ENCODE results near the gene LGALSL.
"Not testable (repeated sequence)": the region's sequence is repeated elsewhere in the genome, so short reads cannot be mapped to it uniquely, and the experiment has no call there.

The LGALSL gene

DNA sequence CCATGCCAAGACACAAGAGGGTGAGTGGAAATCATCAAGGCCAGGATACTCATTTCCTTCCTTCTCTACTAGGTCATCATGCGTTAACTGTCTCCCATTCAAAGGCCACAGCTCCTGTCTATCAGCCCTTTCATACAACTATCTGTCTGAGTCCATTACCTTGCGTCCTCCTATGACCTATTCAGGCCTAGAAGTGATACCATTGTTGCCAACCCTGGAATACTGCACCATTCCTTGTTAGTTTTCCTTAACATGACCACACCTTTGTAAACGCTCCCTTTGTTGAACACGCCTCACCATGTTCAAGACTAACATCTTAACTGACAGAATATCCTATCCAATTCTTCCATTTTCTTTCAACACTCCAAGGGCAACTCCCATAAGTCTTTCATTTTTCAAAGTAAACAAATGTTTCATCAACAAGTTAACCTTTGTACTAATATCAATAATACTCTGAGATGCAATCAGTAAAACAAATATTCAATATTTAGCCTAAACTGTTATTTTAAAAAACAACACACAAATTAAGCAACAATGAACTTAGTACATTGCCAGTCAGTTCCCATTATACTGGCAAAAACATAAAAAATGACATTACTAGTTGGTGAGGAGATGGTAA lies 19.8 kb upstream of the LGALSL start:
- Histone ChIP-seq H3K27ac (no peak overlapping the region), H3K27me3 (ENCODE audit: insufficient read depth, low read depth, severe bottlenecking) (peaks cover 4% of the 10 kb centered on the region), H3K4me3 (ENCODE audit: low read depth, low read length) (no peak overlapping the region), H3K9me3 (ENCODE audit: severe bottlenecking) (no peaks in the 10 kb centered on the region), H3K36me3 (no peaks in the 10 kb centered on the region)
- DNase-seq, result no peak
- TF ChIP-seq, protein P1, sequence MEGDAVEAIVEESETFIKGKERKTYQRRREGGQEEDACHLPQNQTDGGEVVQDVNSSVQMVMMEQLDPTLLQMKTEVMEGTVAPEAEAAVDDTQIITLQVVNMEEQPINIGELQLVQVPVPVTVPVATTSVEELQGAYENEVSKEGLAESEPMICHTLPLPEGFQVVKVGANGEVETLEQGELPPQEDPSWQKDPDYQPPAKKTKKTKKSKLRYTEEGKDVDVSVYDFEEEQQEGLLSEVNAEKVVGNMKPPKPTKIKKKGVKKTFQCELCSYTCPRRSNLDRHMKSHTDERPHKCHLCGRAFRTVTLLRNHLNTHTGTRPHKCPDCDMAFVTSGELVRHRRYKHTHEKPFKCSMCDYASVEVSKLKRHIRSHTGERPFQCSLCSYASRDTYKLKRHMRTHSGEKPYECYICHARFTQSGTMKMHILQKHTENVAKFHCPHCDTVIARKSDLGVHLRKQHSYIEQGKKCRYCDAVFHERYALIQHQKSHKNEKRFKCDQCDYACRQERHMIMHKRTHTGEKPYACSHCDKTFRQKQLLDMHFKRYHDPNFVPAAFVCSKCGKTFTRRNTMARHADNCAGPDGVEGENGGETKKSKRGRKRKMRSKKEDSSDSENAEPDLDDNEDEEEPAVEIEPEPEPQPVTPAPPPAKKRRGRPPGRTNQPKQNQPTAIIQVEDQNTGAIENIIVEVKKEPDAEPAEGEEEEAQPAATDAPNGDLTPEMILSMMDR (IDR thresholded peaks at IDR 0.05; ENCODE audit: low read depth, low read length), result no peak

DNA sequence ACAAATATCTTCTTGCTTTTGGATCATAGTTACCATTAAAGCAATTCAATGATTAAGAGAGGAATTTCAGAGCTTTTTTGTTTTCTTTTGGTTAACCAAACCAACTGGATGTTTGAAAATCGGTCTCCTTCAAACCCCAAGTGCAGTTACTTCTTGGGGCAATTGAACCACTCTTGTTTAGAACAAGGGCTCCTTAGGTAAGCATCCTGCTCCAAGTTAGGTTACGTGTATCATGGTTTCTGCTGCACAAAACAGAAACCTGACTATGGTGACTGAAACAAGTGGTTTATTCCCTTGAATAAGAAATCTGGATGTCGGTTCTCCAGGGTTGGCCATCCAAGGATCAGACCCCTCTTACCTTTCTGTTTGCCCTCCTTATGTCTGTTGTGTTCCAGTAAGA lies 16.1 kb upstream of the LGALSL start:
- H3K27ac ChIP-seq, result no peak overlapping the region
- H3K4me3 ChIP-seq (ENCODE audit: low read depth, low read length), result no peak overlapping the region
- H3K36me3 ChIP-seq, result no peaks in the 10 kb centered on the region
- DNase-seq, result no peak
- no peaks in the 10 kb centered on the region for H3K9me3 ChIP-seq (ENCODE audit: severe bottlenecking)
- TF ChIP-seq, protein P1 (IDR thresholded peaks at IDR 0.05; ENCODE audit: low read depth, low read length), result no peak
- H3K27me3 ChIP-seq (ENCODE audit: insufficient read depth, low read depth, severe bottlenecking), result peaks cover 7% of the 10 kb centered on the region

DNA sequence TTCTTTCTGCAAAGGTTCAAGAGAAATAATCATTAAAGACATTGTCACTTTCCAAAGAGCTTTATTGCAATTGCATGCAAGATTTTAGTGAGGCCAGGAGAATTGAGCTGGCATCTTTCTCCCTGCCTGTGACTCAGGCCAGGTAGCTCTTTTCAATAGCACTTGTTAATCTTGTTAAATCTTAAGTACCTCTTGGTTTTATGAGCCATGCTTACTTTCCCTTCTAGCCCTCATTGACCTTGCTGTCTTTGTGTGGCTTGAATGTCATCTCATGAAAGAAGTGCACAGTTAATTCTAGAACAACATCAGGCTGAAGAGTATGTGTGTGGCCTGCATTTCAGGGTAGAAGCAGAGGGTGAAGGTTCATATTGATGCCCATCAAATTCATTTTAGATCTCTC lies 14.8 kb upstream of the LGALSL start:
- H3K36me3 ChIP-seq, result no peaks in the 10 kb centered on the region
- no peaks in the 10 kb centered on the region for H3K9me3 ChIP-seq (ENCODE audit: severe bottlenecking)
- H3K27me3 ChIP-seq (ENCODE audit: insufficient read depth, low read depth, severe bottlenecking), result peaks cover 7% of the 10 kb centered on the region
- no peak overlapping the region for H3K4me3 ChIP-seq (ENCODE audit: low read depth, low read length)
- DNase-seq, result no peak
- no peak overlapping the region for H3K27ac ChIP-seq
- TF ChIP-seq, protein P1 (IDR thresholded peaks at IDR 0.05; ENCODE audit: low read depth, low read length), result no peak

DNA sequence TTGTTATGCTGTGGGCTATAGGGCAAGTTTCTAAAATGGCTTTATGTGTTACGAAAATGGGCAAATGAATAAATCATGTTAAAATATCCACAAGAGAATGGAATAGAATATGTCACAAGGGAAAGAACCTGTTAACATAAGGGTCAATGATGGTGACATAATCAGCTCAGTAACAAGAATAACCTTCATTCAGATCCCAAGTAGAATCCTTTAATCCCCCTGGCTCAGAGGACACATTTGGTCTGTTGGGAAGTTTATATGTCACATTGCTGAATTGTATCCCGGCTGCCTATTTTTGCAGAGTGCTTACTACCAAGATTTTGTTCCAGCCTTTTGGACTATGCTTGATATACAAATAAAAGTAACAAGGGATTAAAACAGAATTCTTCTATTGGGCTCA lies 13.1 kb upstream of the LGALSL start:
- Histone ChIP-seq H3K36me3 (no peaks in the 10 kb centered on the region), H3K9me3 (ENCODE audit: severe bottlenecking) (no peaks in the 10 kb centered on the region), H3K4me3 (ENCODE audit: low read depth, low read length) (no peak overlapping the region), H3K27ac (no peak overlapping the region), H3K27me3 (ENCODE audit: insufficient read depth, low read depth, severe bottlenecking) (peaks cover 7% of the 10 kb centered on the region)
- peak; percentile 40 for DNase-seq
- TF ChIP-seq, protein P1 (IDR thresholded peaks at IDR 0.05; ENCODE audit: low read depth, low read length), result no peak

DNA sequence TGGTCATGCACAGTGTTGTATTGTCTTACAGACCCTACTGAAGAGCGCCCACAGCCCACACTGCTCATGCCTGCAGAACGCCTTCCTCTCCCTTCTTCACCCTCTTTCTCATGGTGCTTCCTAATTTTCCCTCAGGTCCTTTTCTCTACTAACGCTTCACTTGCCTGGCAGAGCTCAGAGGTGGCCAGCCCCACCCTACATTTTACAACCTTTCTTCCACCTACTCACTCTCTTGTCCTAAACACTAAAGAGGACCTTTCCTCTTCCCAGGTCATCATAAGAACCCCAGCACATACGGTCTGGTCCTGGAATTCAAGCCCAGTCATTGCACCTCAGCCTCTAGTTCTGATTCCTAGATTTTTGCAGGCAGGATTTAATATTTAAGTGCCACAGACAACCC lies 11.7 kb upstream of the LGALSL start:
- no peaks in the 10 kb centered on the region for H3K9me3 ChIP-seq (ENCODE audit: severe bottlenecking)
- no peak for DNase-seq
- H3K36me3 ChIP-seq, result no peaks in the 10 kb centered on the region
- TF ChIP-seq, protein P1 (IDR thresholded peaks at IDR 0.05; ENCODE audit: low read depth, low read length), result no peak
- no peak overlapping the region for H3K4me3 ChIP-seq (ENCODE audit: low read depth, low read length)
- H3K27ac ChIP-seq, result no peak overlapping the region
- H3K27me3 ChIP-seq (ENCODE audit: insufficient read depth, low read depth, severe bottlenecking), result peaks cover 7% of the 10 kb centered on the region

DNA sequence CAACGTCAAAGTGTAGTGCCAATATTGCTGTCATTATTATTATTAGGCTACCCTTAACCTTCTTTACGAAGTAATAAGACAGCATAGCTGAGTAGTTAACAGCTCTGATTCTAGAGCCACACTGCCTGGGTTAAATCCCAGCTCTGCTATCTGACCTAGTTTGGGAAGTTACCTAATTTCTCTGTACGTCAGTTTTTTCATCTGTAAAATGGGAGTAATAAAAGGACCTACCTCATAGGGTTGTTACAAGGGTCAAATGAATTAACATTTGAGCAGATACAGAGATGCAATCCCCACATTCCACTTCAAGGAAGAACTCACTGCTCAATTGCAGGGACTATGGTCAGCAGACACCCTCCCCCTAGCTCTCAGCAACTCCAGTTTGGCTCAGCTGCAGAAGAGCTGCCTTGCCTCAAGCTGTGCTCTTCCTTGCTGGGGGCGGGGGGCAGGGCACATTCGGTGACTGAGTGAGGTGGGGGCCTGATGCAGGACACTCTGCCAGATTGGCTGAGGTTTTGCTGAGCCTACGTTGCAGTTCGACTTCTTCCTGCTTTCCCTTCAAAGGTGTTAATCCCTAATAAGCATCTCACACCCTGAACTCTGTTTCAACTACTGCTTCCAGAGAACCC lies 11.0 kb upstream of the LGALSL start:
- peak; percentile 62 for DNase-seq

DNA sequence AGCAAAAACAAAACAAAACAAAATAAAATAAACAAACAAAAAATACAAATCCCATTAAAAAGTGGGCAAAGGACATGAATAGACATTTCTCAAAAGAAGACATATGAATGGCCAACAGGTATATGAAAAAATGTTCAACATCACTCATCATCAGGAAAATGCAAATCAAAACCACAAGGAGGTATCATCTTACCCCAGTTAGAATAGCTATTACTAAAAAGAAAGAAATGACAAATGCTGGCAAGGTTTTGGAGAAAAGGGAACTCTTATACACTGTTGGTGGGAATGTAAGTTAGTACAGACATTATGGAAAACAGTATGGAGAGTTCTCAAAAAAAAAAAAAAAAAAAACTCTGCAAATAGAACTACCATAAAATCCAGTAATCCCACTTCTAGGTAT lies 8.0 kb upstream of the LGALSL start:
- H3K36me3 ChIP-seq, result not testable (repeated sequence)

More for the DNA sequence above, 11.0 kb upstream of the LGALSL start:
- Histone ChIP-seq H3K4me3 (ENCODE audit: low read depth, low read length) (no peak overlapping the region), H3K27me3 (ENCODE audit: insufficient read depth, low read depth, severe bottlenecking) (peaks cover 7% of the 10 kb centered on the region), H3K27ac (no peak overlapping the region), H3K9me3 (ENCODE audit: severe bottlenecking) (no peaks in the 10 kb centered on the region), H3K36me3 (no peaks in the 10 kb centered on the region)
- TF ChIP-seq, protein P1 (IDR thresholded peaks at IDR 0.05; ENCODE audit: low read depth, low read length), result no peak

More for the DNA sequence above, 8.0 kb upstream of the LGALSL start:
- not testable (repeated sequence) for H3K4me3 ChIP-seq (ENCODE audit: low read depth, low read length); H3K27ac ChIP-seq; DNase-seq; H3K27me3 ChIP-seq (ENCODE audit: insufficient read depth, low read depth, severe bottlenecking); H3K9me3 ChIP-seq (ENCODE audit: severe bottlenecking)
